PC-9 (cell line): ENCODE data around the gene AVPI1.
"Not testable (repeated sequence)": the region's sequence is repeated elsewhere in the genome, so short reads cannot be mapped to it uniquely, and the experiment has no call there.

Experiments
- CTCF ChIP-seq: fragments of 200-600 bp; sonication (generic); conservative IDR thresholded peaks from 2 replicates; pipeline ENCODE4 v1.6.1; 2017; ENCODE audit warnings: mixed run types, antibody characterized with exemption, mild to moderate bottlenecking, moderate library complexity
- EZH2 ChIP-seq: fragments of 200-600 bp; sonication (generic); IDR thresholded peaks from 2 replicates; pipeline ENCODE4 v1.8.0; 2017; ENCODE audit warnings: antibody characterized with exemption, low read depth

DNA sequence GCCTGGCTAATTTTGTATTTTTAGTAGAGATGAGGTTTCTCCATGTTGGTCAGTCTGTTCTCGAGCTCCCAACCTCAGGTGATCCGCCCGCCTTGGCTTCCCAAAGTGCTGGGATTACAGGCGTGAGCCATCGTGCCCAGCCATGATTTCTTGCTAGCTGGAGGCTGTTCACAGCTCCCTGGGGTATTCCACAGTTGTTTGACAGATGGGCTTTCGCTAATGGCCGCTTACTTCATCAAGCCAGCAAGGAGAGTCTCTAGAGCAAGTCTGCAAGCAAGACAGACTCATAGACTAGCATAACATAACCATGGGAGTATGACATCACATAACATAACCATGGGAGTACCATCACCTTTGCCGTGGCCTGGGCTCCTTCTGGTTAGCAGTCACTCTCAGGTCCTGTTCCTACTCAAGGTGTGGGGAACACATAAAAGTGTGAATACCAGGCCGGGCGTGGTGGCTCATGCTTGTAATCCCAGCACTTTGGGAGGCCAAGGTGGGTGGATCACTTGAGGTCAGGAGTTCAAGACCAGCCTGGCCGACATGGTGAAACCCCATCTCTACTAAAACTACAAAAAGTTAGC lies 11.1 kb upstream of the AVPI1 start:
- TF ChIP-seq CTCF, EZH2: not testable (repeated sequence)
